MCF 10A (cell line): ENCODE data around the gene RNF44. TPM values are rescaled to one million over a fixed set of nuclear protein-coding genes. Genes with fewer than 3 reads are reported as not detected.

ENCODE experiments used
- BruUV-seq: library from RNA; stranded (reverse); fragments of 400-500 nt; replicated peaks from 2 replicates; lab custom pipeline; 2021; lab: Mats Ljungman, UMichigan
- CTCF ChIA-PET: fragments of 300-600 bp; sonication (Branson Sonifier 250); formaldehyde crosslinking; extraction: SDS; loops from one replicate; lab custom pipeline; 2021; ENCODE audit warnings: antibody characterized with exemption, inconsistent platforms; lab: Yijun Ruan, JAX
- POLR2A ChIA-PET: fragments of 300-600, 350-650 bp; sonication (Branson Sonifier 250); formaldehyde crosslinking; extraction: SDS; loops from one replicate; lab custom pipeline; 2020; ENCODE audit warnings: antibody characterized with exemption, inconsistent platforms; lab: Yijun Ruan, JAX
- DNase-seq: peaks from one replicate; pipeline ENCODE4 v3.0.0-alpha.2; 2018; ENCODE audit not compliant: unreplicated experiment
- H3K27ac Mint-ChIP-seq: one replicate; pipeline ENCODE4 v1.8.0; 2022; ENCODE audit warnings: mild to moderate bottlenecking, low read depth, mixed read lengths; ENCODE audit not compliant: unreplicated experiment
- H3K27me3 Mint-ChIP-seq: one replicate; pipeline ENCODE4 v1.8.0; 2022; ENCODE audit warnings: mixed read lengths; ENCODE audit not compliant: insufficient read depth, unreplicated experiment
- H3K36me3 Mint-ChIP-seq: one replicate; pipeline ENCODE4 v1.8.0; 2022; ENCODE audit warnings: mild to moderate bottlenecking, moderate library complexity, mixed read lengths; ENCODE audit not compliant: insufficient read depth, unreplicated experiment
- H3K4me1 Mint-ChIP-seq: one replicate; pipeline ENCODE4 v1.8.0; 2022; ENCODE audit warnings: mixed read lengths; ENCODE audit not compliant: insufficient read depth, unreplicated experiment
- H3K4me3 Mint-ChIP-seq: one replicate; pipeline ENCODE4 v1.8.0; 2022; ENCODE audit warnings: mild to moderate bottlenecking, moderate library complexity, mixed read lengths; ENCODE audit not compliant: unreplicated experiment
- H3K9me3 Mint-ChIP-seq: one replicate; pipeline ENCODE4 v1.8.0; 2022; ENCODE audit warnings: mixed read lengths; ENCODE audit not compliant: unreplicated experiment
- intact Hi-C: fragments of 100-400 bp; cut with micrococcal nuclease; formaldehyde crosslinking; loops from 2 replicates; pipeline ENCODE4 v1.14.1; 2022
- total RNA-seq: library from RNA; stranded (reverse); gene quantifications from 2 replicates; pipeline ENCODE4 v1.2.3, GENCODE V29; 2022
- TF ChIP-seq, protein P1 (sequence below): fragments of 200-600 bp; IDR thresholded peaks from one replicate; pipeline ENCODE4 v1.8.0; 2022; ENCODE audit warnings: antibody characterized with exemption, mild to moderate bottlenecking; ENCODE audit not compliant: unreplicated experiment

RNF44 gene
- total RNA-seq, 1 experiment from 2014 or later = 60.1 TPM

DNA sequence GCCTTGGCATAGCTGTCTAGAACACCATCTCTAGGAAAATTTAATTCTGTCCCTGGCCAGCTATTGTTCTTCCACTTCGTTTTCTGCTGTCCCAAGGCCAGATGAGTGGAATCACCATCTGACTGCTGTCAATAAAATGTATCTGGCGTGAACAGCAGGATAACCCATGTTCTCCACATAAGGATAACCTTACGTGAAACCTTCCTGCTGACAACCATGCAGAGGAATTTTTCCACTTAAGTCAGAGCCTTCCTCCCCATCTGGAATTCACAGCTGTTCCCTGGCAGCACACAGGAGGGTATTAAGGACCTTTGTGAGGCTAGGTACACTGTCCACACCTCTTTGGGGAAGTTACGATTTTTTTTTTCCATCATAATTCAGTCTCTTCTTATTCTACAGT lies 28.6 kb downstream of the RNF44 start:
- intact Hi-C loops = no loop called here
- peaks cover 72% of the 10 kb centered on the region for H3K36me3 Mint-ChIP-seq
- TF ChIP-seq, protein P1, sequence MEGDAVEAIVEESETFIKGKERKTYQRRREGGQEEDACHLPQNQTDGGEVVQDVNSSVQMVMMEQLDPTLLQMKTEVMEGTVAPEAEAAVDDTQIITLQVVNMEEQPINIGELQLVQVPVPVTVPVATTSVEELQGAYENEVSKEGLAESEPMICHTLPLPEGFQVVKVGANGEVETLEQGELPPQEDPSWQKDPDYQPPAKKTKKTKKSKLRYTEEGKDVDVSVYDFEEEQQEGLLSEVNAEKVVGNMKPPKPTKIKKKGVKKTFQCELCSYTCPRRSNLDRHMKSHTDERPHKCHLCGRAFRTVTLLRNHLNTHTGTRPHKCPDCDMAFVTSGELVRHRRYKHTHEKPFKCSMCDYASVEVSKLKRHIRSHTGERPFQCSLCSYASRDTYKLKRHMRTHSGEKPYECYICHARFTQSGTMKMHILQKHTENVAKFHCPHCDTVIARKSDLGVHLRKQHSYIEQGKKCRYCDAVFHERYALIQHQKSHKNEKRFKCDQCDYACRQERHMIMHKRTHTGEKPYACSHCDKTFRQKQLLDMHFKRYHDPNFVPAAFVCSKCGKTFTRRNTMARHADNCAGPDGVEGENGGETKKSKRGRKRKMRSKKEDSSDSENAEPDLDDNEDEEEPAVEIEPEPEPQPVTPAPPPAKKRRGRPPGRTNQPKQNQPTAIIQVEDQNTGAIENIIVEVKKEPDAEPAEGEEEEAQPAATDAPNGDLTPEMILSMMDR = no peak
- no peak overlapping the region for H3K27ac Mint-ChIP-seq
- no peaks in the 10 kb centered on the region for H3K4me1 Mint-ChIP-seq
- ChIA-PET POLR2A (no interaction called here), CTCF (interaction anchor here (0.6 kb wide), 1 partner anchor 18 kb away, joined by 5 read pairs; no protein-coding TSS in a partner anchor)
- BruUV-seq = no TSS peak
- DNase-seq = no peak
- no peaks in the 10 kb centered on the region for H3K9me3 Mint-ChIP-seq
- H3K27me3 Mint-ChIP-seq = no peaks in the 10 kb centered on the region
- H3K4me3 Mint-ChIP-seq = no peak overlapping the region

- Mint-ChIP-seq H3K4me1 (no peaks in the 10 kb centered on the region), H3K27ac (no peak overlapping the region), H3K36me3 (peaks cover 79% of the 10 kb centered on the region)
Measured at GRCh38 chr5:176507911-176508310, 29.3 kb downstream of the RNF44 start.

GRCh38 chr5:176503496-176503895 lies 33.7 kb downstream of the RNF44 start:
- no peaks in the 10 kb centered on the region for H3K4me1 Mint-ChIP-seq
- ChIA-PET POLR2A (no interaction called here), CTCF (interaction anchor here (0.6 kb wide), 2 partner anchors 67 to 87 kb away, joined by 3 to 5 read pairs; no protein-coding TSS in a partner anchor)
- no peaks in the 10 kb centered on the region for H3K9me3 Mint-ChIP-seq
- H3K36me3 Mint-ChIP-seq = peaks cover 97% of the 10 kb centered on the region
- no TSS peak for BruUV-seq
- no peaks in the 10 kb centered on the region for H3K27me3 Mint-ChIP-seq
- H3K4me3 Mint-ChIP-seq = no peak overlapping the region
- DNase-seq = no peak
- no peak overlapping the region for H3K27ac Mint-ChIP-seq
- TF ChIP-seq, protein P1 = no peak
- intact Hi-C loops = no loop called here

More at GRCh38 chr5:176507911-176508310, 29.3 kb downstream of the RNF44 start:
- ChIA-PET CTCF (no interaction called here), POLR2A (no interaction called here)
- Mint-ChIP-seq H3K9me3 (no peaks in the 10 kb centered on the region), H3K4me3 (no peak overlapping the region), H3K27me3 (no peaks in the 10 kb centered on the region)
- DNase-seq = no peak
- intact Hi-C loops = no loop called here
- BruUV-seq = no TSS peak
- TF ChIP-seq, protein P1 = no peak

DNA sequence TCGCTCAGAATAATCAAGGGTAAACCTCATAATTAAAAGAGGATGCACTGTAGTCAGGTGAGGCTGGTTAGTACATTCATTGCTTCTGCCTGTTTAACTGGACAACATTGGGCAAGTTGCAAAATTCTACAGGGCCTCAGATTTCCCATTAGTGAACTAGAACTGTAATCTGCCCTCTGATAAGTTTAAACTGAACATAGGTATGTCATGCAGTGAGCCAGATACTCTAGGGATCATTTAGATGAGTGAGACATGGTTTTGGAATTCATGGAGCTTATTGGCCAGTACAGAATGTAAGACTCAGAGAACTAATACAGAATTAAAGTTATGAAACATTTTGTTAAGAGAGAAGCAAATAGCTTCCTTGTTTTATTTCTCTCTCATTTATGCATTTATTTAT lies 35.9 kb downstream of the RNF44 start:
- BruUV-seq = no TSS peak
- H3K4me3 Mint-ChIP-seq = no peak overlapping the region

More for the DNA sequence above, 35.9 kb downstream of the RNF44 start:
- DNase-seq = no peak
- Mint-ChIP-seq H3K4me1 (peaks cover 6% of the 10 kb centered on the region), H3K27ac (no peak overlapping the region), H3K9me3 (no peaks in the 10 kb centered on the region), H3K27me3 (no peaks in the 10 kb centered on the region), H3K36me3 (peaks cover 99% of the 10 kb centered on the region)
- intact Hi-C loops = no loop called here
- ChIA-PET POLR2A (interaction anchor here (0.6 to 11.4 kb wide), 9 partner anchors 9 to 86 kb away, joined by 3 to 154 read pairs (median 6); partner anchors contain the start of genes FAF2 and RNF44), CTCF (interaction anchor here (0.6 to 2.5 kb wide), 5 partner anchors 17 to 150 kb away, joined by 3 to 12 read pairs (median 5); partner anchors contain the start of gene FAF2)
- TF ChIP-seq, protein P1 = no peak
